RPMI8226 (cell line): ENCODE measurements around the gene CACNA1B.
"Not testable (repeated sequence)": the region's sequence is repeated elsewhere in the genome, so short reads cannot be mapped to it uniquely, and the experiment has no call there.

Source experiments
- DNase-seq: peaks from one replicate; pipeline ENCODE4 v3.0.0-alpha.2; 2015

The CACNA1B gene

GRCh38 chr9:137866226-137867141 is 11.1 kb upstream of the CACNA1B start:
- DNase-seq = no peak

DNA sequence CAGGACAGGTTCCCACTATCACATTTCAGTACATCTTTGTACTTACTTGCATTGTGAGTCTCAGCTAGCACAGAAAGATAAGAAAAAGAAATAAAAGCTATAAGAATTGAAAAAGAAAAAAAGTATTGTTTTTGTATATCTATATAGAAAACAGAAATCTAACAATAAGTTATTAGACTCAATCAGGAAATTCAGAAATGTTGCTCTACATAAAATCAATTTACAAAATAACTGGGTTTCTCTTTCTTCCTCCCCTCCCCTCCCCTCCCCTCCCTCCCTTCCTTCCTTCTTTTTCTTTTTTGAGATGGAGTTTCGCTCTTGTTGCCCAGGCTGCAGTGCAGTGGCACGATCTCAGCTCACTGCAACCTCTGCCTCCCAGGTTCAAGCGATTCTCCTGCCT is 7.2 kb upstream of the CACNA1B start:
- DNase-seq = no peak

DNA sequence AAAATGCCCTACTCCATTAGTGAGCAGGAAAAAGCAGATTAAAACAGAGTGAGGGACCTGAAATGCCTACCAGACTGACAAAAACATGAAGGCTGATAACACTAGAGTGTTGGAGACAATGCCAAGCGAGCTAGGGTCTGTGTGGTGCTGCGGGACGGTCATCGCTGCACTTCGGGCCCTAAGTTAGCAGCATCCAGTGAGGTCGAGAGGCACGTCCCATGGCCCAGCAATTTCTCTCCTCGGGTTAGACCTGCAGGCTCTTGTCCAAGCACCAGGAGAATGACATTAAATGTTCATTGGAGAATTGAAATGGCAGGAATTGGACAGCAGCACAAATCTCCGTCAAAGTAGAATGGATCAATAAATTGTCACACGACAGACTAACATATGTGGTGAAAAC is 5.3 kb upstream of the CACNA1B start:
- DNase-seq = no peak

GRCh38 chr9:137873408-137873807 is 4.2 kb upstream of the CACNA1B start:
- DNase-seq = no peak

DNA sequence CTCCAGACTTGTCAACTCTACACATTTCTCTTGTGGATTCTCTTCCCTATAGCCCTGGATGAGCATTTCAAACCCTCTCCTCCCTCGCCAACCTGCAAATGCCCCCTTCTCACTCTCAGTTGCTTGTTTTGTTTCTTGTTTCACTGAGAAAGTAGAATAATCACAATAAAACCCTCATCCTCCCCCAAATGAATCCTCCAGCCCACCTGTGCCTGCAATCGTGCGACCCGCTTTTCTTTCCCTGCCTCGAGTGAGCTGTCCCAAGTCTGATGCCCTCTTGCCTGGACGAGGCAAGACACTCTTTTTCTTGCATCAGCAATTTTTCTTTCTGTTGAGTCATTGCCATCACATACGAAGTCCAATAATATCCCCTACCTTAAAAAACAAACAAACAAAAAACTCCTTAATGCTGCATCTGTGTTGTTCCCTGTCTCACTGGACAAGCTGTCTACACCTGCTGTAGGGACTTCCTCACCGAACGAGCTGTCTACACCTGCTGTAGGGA is 3.7 kb upstream of the CACNA1B start:
- DNase-seq = no peak

GRCh38 chr9:137875354-137875753 is 2.2 kb upstream of the CACNA1B start:
- no peak for DNase-seq

GRCh38 chr9:137875846-137876245 is 1.7 kb upstream of the CACNA1B start:
- DNase-seq = no peak

GRCh38 chr9:137876269-137876668 is 1.3 kb upstream of the CACNA1B start:
- no peak for DNase-seq

DNA sequence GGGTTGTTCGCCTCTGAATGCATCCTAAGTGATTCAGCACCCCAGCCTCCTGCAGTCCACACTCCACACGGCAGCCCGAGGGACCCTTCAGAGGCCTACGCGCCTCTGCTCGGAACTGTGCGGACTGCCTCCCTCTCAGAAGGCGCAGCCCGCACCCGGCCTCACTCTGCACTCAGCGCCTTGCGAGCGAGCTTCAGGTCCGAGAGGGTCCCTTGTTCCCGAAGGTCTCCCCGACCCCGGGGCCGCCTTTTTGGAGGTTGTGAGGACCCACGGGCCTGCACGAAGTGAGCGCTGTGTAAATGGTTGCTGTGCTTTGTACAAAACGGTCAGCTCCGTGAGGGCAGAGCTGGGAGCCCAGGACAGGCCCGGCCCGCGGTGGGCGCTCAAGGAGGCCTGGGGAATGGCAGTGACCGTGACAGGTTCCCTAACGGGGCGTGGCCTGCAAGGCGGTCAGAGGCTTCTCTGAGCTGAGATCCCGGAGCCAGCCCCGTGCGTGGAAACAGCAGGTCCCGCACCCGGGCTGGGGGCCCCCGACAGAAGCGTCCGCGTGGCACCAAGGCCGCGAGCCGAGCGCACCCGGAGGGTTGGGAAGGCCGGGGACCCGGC is 698 bp upstream of the CACNA1B start:
- DNase-seq = no peak

DNA sequence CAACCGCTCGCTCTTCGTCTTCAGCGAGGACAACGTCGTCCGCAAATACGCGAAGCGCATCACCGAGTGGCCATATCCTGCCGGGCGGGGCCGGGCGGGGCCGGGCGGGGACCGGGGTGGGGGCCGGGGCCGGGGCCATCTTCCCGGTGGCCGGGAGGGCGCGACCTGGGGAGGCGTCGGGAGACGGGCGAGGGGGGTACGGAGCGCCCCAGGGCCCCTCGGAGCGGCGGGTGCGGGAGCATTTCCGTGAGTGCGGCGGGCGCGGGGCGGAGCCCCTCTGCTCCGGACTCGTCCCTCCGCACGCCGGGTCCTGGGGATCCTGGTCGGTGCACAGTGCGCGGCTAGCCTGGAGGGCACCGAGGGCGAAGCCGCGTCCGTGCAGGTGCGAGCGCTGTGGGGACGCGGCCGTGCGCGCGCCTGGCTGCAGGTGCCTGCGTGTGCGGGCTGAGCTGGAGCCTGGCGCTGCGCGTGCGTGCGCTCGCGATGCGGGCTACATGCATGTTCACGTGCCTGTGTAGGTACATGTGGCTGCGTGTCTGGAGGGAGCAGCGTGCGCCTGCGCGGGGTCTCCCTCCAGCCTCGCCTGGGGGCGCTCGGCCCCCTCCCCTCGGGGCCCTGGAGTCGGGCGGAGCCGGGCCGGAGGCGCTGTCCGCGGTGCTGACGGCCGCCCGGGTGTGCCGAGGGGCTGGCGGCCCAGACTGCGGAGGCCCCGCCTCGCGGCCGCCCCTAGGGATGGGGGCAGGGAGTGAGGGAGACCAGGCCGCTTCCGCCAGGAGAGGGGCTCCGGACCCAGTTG is 762 bp downstream of the CACNA1B start:
- DNase-seq = peak; percentile 38

GRCh38 chr9:137879052-137879451 is 1.5 kb downstream of the CACNA1B start:
- DNase-seq = no peak

DNA sequence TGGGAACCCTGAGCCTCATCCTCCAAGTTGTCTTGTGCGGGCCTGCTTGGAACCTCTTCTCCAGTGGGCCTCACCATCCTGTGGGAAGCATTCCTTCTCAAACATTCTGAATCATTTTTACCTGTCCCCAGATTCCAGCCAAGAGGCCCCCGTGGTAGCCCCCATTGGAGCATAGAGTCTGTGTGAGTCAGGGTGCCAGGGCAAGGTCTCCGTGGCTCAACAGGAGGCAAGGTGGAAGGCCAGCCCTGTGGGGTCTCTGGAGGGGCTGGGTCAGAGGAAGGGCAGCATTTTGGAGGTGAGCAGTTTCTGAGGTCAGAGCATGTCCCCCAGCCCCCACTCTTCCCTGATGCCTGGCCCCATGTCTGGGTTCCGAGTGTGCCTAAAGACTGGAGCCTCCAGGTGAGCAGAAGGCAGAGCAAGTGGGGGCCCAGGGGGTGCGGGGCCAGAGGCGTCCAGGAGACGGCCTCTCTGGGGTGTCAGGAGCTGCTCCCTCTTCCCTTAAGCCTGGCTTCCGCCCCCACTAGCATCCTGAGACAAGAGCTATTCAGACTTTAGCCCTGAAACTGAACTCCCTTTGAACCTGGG is 2.1 kb downstream of the CACNA1B start:
- DNase-seq = no peak

DNA sequence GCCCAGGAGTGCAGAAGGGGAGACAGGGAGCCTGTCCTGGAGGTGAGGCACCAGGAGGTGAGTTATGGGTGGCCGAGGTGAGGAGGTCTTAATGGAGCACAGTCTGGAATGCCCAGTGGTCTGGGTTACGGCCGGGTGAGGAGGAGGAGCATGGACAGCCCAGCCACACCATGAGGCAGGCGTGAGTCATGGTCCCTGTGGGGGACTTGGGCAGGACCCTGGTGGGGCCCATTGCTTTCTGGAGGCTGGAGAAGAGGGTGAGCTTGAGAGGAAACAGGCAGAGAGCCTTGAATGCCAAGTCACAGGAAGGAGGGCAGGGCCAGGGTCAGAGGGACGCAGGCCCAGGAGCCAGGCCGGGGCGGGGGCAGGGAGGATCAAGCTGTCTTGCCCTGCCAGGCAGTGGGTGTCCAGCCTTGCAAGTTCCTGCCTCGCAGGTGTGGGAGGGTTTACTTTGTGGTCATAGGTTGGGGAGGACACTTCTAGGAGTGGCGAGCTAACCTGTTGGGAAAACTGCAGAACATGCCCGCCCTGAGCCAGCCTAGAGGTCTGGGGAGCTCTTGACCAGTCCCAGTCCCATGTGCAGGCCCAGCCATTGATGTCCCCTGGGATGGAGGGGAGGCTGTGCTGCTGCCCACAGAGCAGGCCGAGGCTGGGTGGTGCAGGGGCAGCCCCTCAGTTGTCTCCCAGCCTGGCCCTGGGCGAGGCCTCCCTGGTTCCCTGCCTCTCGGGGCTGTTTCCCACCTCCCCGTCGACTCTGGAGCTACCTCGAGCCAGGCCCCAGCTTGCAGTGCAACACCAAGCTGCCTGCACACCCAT is 2.8 kb downstream of the CACNA1B start:
- no peak for DNase-seq

DNA sequence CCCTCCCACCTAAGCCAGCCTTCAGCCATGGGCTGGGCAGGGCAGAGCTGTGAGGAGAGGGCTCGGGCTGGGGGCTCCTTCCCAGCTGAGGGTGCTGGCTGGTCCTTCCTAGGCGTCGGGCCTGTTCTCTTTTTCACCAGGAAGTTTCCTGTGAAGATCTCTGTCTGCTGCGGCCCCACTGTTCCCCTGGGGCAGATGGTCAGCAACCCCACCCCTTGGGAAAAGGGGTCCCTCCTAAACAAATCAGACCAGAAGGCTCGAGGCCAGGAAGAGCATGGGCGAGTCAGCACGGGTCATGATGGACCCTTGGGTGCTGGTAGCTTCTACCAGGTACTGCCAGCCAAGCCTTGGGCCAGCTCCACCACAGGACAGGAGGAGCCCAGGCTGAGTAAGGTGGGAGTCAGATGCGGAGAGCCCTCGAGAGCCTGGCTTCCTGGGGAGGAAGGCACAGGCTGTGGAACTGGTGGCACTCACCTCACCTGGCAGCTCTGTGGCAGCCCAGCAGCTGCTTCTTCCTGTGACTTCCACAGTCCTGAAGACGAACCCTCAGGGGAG is 3.5 kb downstream of the CACNA1B start:
- no peak for DNase-seq

DNA sequence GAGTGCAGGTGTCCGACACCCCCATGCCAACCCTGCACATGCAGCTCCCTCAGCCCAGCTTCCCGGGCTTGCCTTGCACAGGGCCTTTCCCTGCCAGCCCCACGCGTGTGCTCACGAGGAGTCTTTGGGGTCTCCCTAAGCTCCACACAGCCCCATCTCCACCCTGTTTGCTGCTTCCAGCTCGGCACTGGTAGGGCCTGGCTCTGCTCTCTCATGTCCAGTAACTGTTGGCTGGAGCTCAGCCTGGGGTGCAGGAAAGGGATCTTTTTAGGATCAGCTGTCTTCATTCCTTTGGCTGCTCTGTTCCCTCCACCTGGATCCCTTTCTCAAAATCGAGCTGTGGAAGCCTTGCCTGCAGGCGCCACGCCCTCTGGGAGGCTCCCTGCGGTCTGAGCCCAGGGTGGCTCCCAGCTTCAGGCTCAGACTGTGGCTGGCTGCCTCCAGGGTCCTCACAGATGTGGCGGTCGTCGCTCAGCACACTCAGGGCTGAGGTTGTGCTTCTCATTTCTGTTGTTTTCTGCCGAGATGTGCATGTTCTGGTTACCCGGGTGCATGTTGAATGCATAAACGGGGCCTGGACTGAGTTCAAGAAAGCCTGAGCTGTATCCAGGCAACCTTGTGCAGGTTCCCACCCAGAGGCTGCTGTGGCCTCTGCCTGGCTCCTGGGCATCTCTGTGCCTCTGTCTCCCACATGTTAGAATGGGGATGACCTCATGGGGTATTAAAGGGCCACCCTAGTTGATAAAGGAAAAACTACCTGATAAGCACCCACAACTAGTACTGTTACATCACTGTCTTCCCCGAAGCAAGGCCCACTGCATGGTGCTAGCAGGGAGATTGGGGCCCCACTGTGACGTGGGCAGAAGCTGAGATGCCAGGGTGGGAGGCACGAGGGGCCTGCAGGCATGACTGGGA is 4.3 kb downstream of the CACNA1B start:
- no peak for DNase-seq

DNA sequence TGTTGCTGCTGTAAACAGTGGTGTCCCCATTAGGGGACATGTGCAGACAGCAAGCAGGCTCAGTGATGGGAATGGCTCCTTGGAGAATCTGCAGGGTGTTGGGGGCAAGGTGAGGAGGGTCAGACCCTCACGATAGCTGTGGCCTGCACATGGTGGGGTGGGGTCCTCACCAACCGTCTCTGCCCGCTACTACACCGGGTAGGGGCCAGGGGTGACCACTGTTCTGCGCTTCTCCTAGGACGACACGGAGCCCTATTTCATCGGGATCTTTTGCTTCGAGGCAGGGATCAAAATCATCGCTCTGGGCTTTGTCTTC is 4.9 kb downstream of the CACNA1B start:
- DNase-seq = no peak

- not testable (repeated sequence) for DNase-seq
Observed at GRCh38 chr9:137883977-137884376, 6.4 kb downstream of the CACNA1B start.

DNA sequence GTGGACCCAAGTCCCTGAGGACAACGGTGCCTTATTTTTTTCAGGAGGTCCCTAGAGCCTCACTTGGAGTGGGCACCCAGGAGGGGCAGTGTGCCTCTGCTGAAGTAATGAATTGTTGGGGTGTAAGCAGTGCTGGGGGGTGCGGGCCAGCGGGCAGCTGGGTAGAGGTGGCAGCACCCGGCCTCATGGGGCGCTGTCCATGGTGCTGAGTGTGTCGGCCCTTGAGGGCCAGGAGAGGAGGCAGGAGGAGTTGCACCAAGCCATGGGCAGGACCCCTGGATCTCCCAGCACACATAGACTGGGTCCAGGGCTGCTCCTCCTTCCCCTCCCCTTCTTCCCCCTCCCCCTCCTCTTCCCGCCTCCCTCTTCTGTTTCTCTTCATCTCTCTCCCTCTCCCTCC is 7.0 kb downstream of the CACNA1B start:
- peak; percentile 56 for DNase-seq

DNA sequence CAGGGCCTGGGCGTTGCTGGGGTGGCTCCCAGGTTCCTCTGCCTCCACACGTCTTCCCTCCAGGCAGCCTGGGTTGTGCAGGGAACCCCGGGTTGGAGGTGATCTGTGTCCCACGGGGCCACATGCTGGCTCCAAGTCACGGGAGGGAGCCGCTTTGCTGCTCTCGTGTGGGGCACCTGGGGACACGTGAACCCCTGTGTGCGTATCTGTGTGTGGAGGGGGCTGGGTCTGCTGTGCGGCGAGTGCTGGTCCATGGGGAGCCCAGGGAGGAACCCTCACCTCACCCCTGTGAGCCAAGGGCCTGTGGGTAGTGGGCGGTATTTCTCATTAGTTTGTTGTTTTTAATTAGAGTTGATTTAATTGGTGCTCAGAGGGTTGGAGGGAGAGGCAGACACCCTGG is 7.5 kb downstream of the CACNA1B start:
- not testable (repeated sequence) for DNase-seq

- DNase-seq = not testable (repeated sequence)
Observed at GRCh38 chr9:137888621-137889020, 11.0 kb downstream of the CACNA1B start.

GRCh38 chr9:137889966-137890365 is 12.4 kb downstream of the CACNA1B start:
- not testable (repeated sequence) for DNase-seq
